Dermis blood vessel endothelial cell (primary cell): ENCODE measurements around the gene MBOAT7. TPM values are rescaled to one million over a fixed set of nuclear protein-coding genes. Genes with fewer than 3 reads are reported as not detected.
"Not testable (repeated sequence)": the region's sequence is repeated elsewhere in the genome, so short reads cannot be mapped to it uniquely, and the experiment has no call there.

Source experiments
- DNase-seq: peaks from one replicate; pipeline ENCODE4 v3.0.0; 2010
- total RNA-seq: library from RNA; depleted of rRNA; stranded (reverse); fragments of >200 nt; gene quantifications from 2 replicates; pipeline ENCODE4 v1.2.3, GENCODE V29; 2014

The MBOAT7 gene
- total RNA-seq, 1 donor from 2014 or later, result 33.5 TPM

GRCh38 chr19:54208784-54209057 lies 19.3 kb upstream of the MBOAT7 start:
- DNase-seq, result no peak

GRCh38 chr19:54207983-54208783 lies 18.8 kb upstream of the MBOAT7 start:
- peak; percentile 65 for DNase-seq

- DNase-seq, result no peak
Observed at GRCh38 chr19:54207676-54207982, 18.2 kb upstream of the MBOAT7 start.

- DNase-seq, result not testable (repeated sequence)
Observed at GRCh38 chr19:54207193-54207592, 17.8 kb upstream of the MBOAT7 start.

- no peak for DNase-seq
Observed at GRCh38 chr19:54206831-54207177, 17.4 kb upstream of the MBOAT7 start.

GRCh38 chr19:54206030-54206830 lies 16.9 kb upstream of the MBOAT7 start:
- DNase-seq, result no peak

- DNase-seq, result no peak
Observed at GRCh38 chr19:54204767-54205468, 15.5 kb upstream of the MBOAT7 start.

GRCh38 chr19:54203151-54203611 lies 13.8 kb upstream of the MBOAT7 start:
- DNase-seq, result no peak

GRCh38 chr19:54201980-54202379 lies 12.6 kb upstream of the MBOAT7 start:
- DNase-seq, result no peak

- no peak for DNase-seq
Observed at GRCh38 chr19:54201172-54201701, 11.9 kb upstream of the MBOAT7 start.

- no peak for DNase-seq
Observed at GRCh38 chr19:54199401-54199800, 10.0 kb upstream of the MBOAT7 start.

- no peak for DNase-seq
Observed at GRCh38 chr19:54197121-54197520, 7.7 kb upstream of the MBOAT7 start.

- DNase-seq, result no peak
Observed at GRCh38 chr19:54196536-54196935, 7.2 kb upstream of the MBOAT7 start.

GRCh38 chr19:54194463-54194862 lies 5.1 kb upstream of the MBOAT7 start:
- not testable (repeated sequence) for DNase-seq

GRCh38 chr19:54193011-54193410 lies 3.6 kb upstream of the MBOAT7 start:
- no peak for DNase-seq

- DNase-seq, result no peak
Observed at GRCh38 chr19:54191811-54192453, 2.6 kb upstream of the MBOAT7 start.

- peak; percentile 86 for DNase-seq
Observed at GRCh38 chr19:54191011-54191810, 1.8 kb upstream of the MBOAT7 start, which contains the start of gene TSEN34. TSEN34 (plus strand) TSS chr19:54191308; CDS start chr19:54191365, 57 bp downstream.

GRCh38 chr19:54190503-54191010 lies 1.2 kb upstream of the MBOAT7 start:
- DNase-seq, result peak; percentile 100

- peak; percentile 100 for DNase-seq
Observed at GRCh38 chr19:54189735-54190502, 539 bp upstream of the MBOAT7 start.

GRCh38 chr19:54188215-54188871 lies 1.0 kb downstream of the MBOAT7 start:
- DNase-seq, result peak; percentile 91
